Activated naive CD4-positive, alpha-beta T cell treated with anti-CD3 and anti-CD28 coated beads, Interleukin-2, amount 10 ng/mL, durations not matched to agents 5 hours and 36 hours (primary cell): Measurements from ENCODE around the gene ZRSR2. TPM values are rescaled to one million over a fixed set of nuclear protein-coding genes. Genes with fewer than 3 reads are reported as not detected.

ENCODE experiments used
- total RNA-seq, 2 experiments: library from RNA; stranded (reverse); gene quantifications; one replicate each; pipeline ENCODE4 v1.2.3, GENCODE V29; 2021

ZRSR2 gene, protein sequence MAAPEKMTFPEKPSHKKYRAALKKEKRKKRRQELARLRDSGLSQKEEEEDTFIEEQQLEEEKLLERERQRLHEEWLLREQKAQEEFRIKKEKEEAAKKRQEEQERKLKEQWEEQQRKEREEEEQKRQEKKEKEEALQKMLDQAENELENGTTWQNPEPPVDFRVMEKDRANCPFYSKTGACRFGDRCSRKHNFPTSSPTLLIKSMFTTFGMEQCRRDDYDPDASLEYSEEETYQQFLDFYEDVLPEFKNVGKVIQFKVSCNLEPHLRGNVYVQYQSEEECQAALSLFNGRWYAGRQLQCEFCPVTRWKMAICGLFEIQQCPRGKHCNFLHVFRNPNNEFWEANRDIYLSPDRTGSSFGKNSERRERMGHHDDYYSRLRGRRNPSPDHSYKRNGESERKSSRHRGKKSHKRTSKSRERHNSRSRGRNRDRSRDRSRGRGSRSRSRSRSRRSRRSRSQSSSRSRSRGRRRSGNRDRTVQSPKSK
- 10 to 100 TPM; 17.8 to 20.8 TPM for total RNA-seq

GRCh38 chrX:15789979-15790768 is at the start of gene ZRSR2:
Gene ZRSR2 (plus strand): TSS chrX:15790484. CDS start chrX:15790496, 12 bp downstream.

DNA sequence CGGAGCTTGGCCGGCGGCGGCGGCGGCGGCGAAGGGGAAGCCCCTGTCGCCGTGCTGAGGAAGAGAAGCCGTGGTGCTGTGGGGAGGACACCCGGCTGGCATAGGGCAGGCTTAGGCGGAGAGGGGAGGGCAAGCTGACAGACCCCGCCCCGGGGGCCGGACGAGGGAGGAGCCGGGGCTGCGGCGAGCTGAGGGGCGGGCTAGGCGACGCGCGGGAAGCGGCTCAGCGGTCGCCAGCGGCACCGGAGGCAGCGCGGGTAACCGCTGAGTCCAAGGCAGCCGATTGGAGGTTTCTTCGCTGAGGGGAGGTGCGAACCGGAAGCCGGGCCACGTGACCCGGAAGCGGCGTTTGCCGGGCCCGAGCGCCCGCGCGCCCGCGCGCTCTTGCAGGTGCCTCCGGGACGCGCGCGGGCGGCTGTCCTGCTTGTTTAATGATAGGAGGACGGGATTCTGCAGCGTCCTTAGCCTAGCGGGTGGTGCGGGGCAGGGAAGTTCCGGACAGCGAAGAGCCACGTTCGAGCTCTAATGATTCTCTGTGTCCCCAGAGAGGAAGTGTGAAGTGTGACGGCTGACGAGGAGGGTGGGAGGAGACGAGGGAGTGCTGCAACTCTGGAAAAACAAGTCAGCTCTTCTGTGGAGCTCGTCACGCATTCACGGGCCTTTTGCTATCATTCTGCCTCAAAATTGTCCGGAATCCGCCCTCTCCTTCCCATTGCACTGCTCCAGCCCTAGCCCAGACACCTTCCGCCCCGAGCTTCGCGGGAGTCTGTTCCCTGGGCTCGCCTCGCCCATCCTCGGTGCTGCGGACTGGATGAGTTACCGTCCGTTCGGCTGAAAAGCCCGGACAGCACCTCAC is 64.7 kb downstream of the ZRSR2 start, which contains the start of gene AP1S2:
Gene AP1S2, minus strand, starts transcription at position 102 of the 856 bp plus-strand sequence. CDS start 2,289 bp downstream, outside the sequence.

Other genes starting within 250 kb of the ZRSR2 start
- gene ACE2, start 189.5 kb upstream of the ZRSR2 start, total RNA-seq, result not detected
- under 1 TPM; 0.13 to 0.34 TPM for gene CLTRN, start 125.7 kb upstream of the ZRSR2 start, total RNA-seq
- gene CA5B, start 52.2 kb upstream of the ZRSR2 start, total RNA-seq, result 10 to 100 TPM; 27.0 to 27.6 TPM
- 10 to 100 TPM; 36.1 to 39.7 TPM for gene AP1S2, start 64.3 kb downstream of the ZRSR2 start, total RNA-seq